OCI-LY7 (cell line): ENCODE results near the gene PEX11G. TPM values are rescaled to one million over a fixed set of nuclear protein-coding genes. Genes with fewer than 3 reads are reported as not detected.

ENCODE experiments used
- BruUV-seq: library from RNA; stranded (reverse); fragments of 400-500 nt; replicated peaks from 2 replicates; lab custom pipeline; 2021; lab: Mats Ljungman, UMichigan
- CTCF ChIA-PET: fragments of 300-600 bp; sonication (Branson Sonifier 250); formaldehyde crosslinking; loops from one replicate; lab custom pipeline; 2022; ENCODE audit warnings: antibody characterized with exemption; ENCODE audit not compliant: unreplicated experiment; lab: Charles Lee
- POLR2A ChIA-PET: fragments of 300-600 bp; sonication (Branson Sonifier 250); formaldehyde crosslinking; loops from one replicate; lab custom pipeline; 2022; ENCODE audit warnings: antibody characterized with exemption; lab: Charles Lee
- DNase-seq: peaks from one replicate; pipeline ENCODE4 v3.0.0-alpha.2; 2015; ENCODE audit warnings: low spot score
- H2AFZ ChIP-seq: fragments of 200-600 bp; sonication (generic), shearing (Covaris generic); 2 replicates; pipeline ENCODE4 v1.6.1; 2014; ENCODE audit warnings: mild to moderate bottlenecking, antibody characterized with exemption, low read length, moderate library complexity
- H3K27ac ChIP-seq: fragments of 200-600 bp; sonication (generic); 2 replicates; pipeline ENCODE4 v1.5.1; 2014; ENCODE audit warnings: mixed run types, low read depth, mild to moderate bottlenecking, moderate library complexity, low read length, inconsistent platforms; ENCODE audit not compliant: poor library complexity, severe bottlenecking
- H3K36me3 ChIP-seq: fragments of 200-600 bp; sonication (generic); 2 replicates; pipeline ENCODE4 v1.6.1; 2014; ENCODE audit warnings: mild to moderate bottlenecking, antibody characterized with exemption, low read length, moderate library complexity, mixed read lengths; ENCODE audit not compliant: insufficient read depth
- H3K4me1 ChIP-seq: fragments of 200-600 bp; sonication (generic); 2 replicates; pipeline ENCODE4 v1.5.1; 2014; ENCODE audit warnings: mild to moderate bottlenecking, low read length; ENCODE audit not compliant: insufficient read depth, poor library complexity, severe bottlenecking
- H3K4me2 ChIP-seq: fragments of 200-600 bp; sonication (generic); 2 replicates; pipeline ENCODE4 v1.6.1; 2014; ENCODE audit warnings: mild to moderate bottlenecking, low read length
- H3K4me3 ChIP-seq: fragments of 200-600 bp; sonication (generic); 2 replicates; pipeline ENCODE4 v1.5.1; 2014; ENCODE audit warnings: mild to moderate bottlenecking, low read depth, low read length; ENCODE audit not compliant: poor library complexity, severe bottlenecking
- H3K79me2 ChIP-seq: fragments of 200-600 bp; sonication (generic); 2 replicates; pipeline ENCODE4 v1.6.1; 2016; ENCODE audit warnings: low read depth, mild to moderate bottlenecking, low read length, moderate library complexity, mixed read lengths; ENCODE audit not compliant: insufficient read depth
- H3K9me2 ChIP-seq: fragments of 200-600 bp; sonication (generic); 2 replicates; pipeline ENCODE4 v1.6.1; 2016; ENCODE audit warnings: mild to moderate bottlenecking, low read length, mixed read lengths; ENCODE audit not compliant: insufficient read depth
- H3K9me3 ChIP-seq: fragments of 200-600 bp; sonication (generic); 2 replicates; pipeline ENCODE4 v1.6.1; 2014; ENCODE audit warnings: mild to moderate bottlenecking, mixed run types, low read length, mixed read lengths
- H4K20me1 ChIP-seq: fragments of 200-600 bp; sonication (generic); 2 replicates; pipeline ENCODE4 v1.6.1; 2014; ENCODE audit warnings: mild to moderate bottlenecking, antibody characterized with exemption, low read length, moderate library complexity, mixed read lengths; ENCODE audit not compliant: insufficient read depth
- EZH2phosphoT487 ChIP-seq: fragments of 200-600 bp; sonication (generic); IDR thresholded peaks from 2 replicates; pipeline ENCODE4 v1.6.1; 2018; ENCODE audit warnings: low read depth, borderline replicate concordance, mild to moderate bottlenecking, mixed run types, antibody characterized with exemption, low read length, moderate library complexity, mixed read lengths
- intact Hi-C: fragments of 100-400 bp; cut with micrococcal nuclease; formaldehyde crosslinking; loops from one replicate; pipeline ENCODE4 v1.10.0; 2022; ENCODE audit not compliant: unreplicated experiment
- total RNA-seq, 2 experiments: library from RNA; depleted of rRNA in 1 of 2; stranded (reverse); fragments of >200 nt in 1 of 2; shearing (Covaris generic) in 1 of 2; gene quantifications; 2 replicates each; pipeline ENCODE4 v1.2.3, GENCODE V29; 2014 to 2022
- TF ChIP-seq, protein P1 (sequence below): fragments of 200-600 bp; sonication (generic); conservative IDR thresholded peaks from 2 replicates; pipeline ENCODE4 v1.5.1; 2014; ENCODE audit warnings: mild to moderate bottlenecking, antibody characterized with exemption, low read length, moderate library complexity, mixed read lengths

Gene PEX11G
- total RNA-seq, 2 experiments from 2014 or later, result not detected

GRCh38 chr19:7445104-7445503 is 43.7 kb downstream of the PEX11G start:
- POLR2A ChIA-PET, result no interaction called here
- Histone ChIP-seq H3K4me3 (no peak overlapping the region), H3K27ac (no peak overlapping the region), H3K79me2 (peaks cover under 1% of the 10 kb centered on the region; the same call in 1 of the 2 replicates), H3K36me3 (peaks cover 99% of the 10 kb centered on the region), H3K9me3 (peaks cover under 1% of the 10 kb centered on the region; the same call in 1 of the 2 replicates), H3K9me2 (no peaks in the 10 kb centered on the region), H4K20me1 (no peaks in the 10 kb centered on the region), H2AFZ (no peak overlapping the region), H3K4me1 (no peaks in the 10 kb centered on the region), H3K4me2 (no peak overlapping the region)
- intact Hi-C loops, result no loop called here
- DNase-seq, result no peak
- no TSS peak for BruUV-seq
- CTCF ChIA-PET, result no interaction called here
- no peak for TF ChIP-seq EZH2phosphoT487
- TF ChIP-seq, protein P1, sequence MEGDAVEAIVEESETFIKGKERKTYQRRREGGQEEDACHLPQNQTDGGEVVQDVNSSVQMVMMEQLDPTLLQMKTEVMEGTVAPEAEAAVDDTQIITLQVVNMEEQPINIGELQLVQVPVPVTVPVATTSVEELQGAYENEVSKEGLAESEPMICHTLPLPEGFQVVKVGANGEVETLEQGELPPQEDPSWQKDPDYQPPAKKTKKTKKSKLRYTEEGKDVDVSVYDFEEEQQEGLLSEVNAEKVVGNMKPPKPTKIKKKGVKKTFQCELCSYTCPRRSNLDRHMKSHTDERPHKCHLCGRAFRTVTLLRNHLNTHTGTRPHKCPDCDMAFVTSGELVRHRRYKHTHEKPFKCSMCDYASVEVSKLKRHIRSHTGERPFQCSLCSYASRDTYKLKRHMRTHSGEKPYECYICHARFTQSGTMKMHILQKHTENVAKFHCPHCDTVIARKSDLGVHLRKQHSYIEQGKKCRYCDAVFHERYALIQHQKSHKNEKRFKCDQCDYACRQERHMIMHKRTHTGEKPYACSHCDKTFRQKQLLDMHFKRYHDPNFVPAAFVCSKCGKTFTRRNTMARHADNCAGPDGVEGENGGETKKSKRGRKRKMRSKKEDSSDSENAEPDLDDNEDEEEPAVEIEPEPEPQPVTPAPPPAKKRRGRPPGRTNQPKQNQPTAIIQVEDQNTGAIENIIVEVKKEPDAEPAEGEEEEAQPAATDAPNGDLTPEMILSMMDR, result no peak

DNA sequence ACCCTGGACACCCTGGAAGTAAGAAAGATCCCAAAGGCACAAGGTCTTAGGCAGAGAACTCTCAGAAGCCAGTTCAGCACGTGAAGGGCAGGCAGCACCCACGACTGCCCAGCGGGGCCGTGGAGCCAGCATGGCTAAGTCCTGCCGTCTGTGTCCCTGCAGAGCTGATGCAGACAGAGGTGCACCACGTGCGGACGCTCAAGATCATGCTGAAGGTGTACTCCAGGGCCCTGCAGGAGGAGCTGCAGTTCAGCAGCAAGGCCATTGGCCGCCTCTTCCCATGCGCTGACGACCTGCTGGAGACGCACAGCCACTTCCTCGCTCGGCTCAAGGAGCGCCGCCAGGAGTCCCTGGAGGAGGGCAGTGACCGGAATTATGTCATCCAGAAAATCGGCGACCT is 44.8 kb downstream of the PEX11G start:
- H3K27ac ChIP-seq, result no peak overlapping the region
- CTCF ChIA-PET, result no interaction called here
- no peaks in the 10 kb centered on the region for H3K79me2 ChIP-seq
- H3K4me2 ChIP-seq, result no peak overlapping the region
- TF ChIP-seq, protein P1, result no peak
- no peak for TF ChIP-seq EZH2phosphoT487
- no peak for DNase-seq
- no peak overlapping the region for H2AFZ ChIP-seq
- intact Hi-C loops, result no loop called here
- H3K4me1 ChIP-seq, result no peaks in the 10 kb centered on the region
- POLR2A ChIA-PET, result no interaction called here
- no TSS peak for BruUV-seq
- no peaks in the 10 kb centered on the region for H4K20me1 ChIP-seq
- no peaks in the 10 kb centered on the region for H3K9me3 ChIP-seq
- H3K36me3 ChIP-seq, result peaks cover 99% of the 10 kb centered on the region
- no peaks in the 10 kb centered on the region for H3K9me2 ChIP-seq
- H3K4me3 ChIP-seq, result no peak overlapping the region

GRCh38 chr19:7442423-7442822 is 46.4 kb downstream of the PEX11G start:
- H3K4me2 ChIP-seq, result no peak overlapping the region
- no TSS peak for BruUV-seq
- H3K36me3 ChIP-seq, result peaks cover 94% of the 10 kb centered on the region
- no peaks in the 10 kb centered on the region for H3K79me2 ChIP-seq
- no peak overlapping the region for H3K4me3 ChIP-seq
- H3K4me1 ChIP-seq, result no peaks in the 10 kb centered on the region
- no peak overlapping the region for H3K27ac ChIP-seq
- intact Hi-C loops, result no loop called here
- H4K20me1 ChIP-seq, result no peaks in the 10 kb centered on the region
- no peaks in the 10 kb centered on the region for H3K9me2 ChIP-seq
- H2AFZ ChIP-seq, result no peak overlapping the region
- ChIA-PET POLR2A (no interaction called here), CTCF (no interaction called here)
- TF ChIP-seq EZH2phosphoT487, result no peak
- TF ChIP-seq, protein P1, result no peak
- no peak for DNase-seq
- no peaks in the 10 kb centered on the region for H3K9me3 ChIP-seq
